HG02610 (cell line): ENCODE data around the gene GRM7.

Experiments
- ATAC-seq: cut with Tn5 transposase; IDR thresholded peaks from one replicate; pipeline ENCODE4 v1.9.1; 2021; ENCODE audit warnings: mild to moderate bottlenecking, moderate library complexity; ENCODE audit not compliant: unreplicated experiment

GRM7 gene

GRCh38 chr3:6965881-6966280 is 105.0 kb downstream of the GRM7 start:
- ATAC-seq, result no peak

GRCh38 chr3:6971933-6972332 is 111.0 kb downstream of the GRM7 start:
- no peak for ATAC-seq

GRCh38 chr3:6985848-6986247 is 124.9 kb downstream of the GRM7 start:
- ATAC-seq, result no peak

GRCh38 chr3:6989608-6990291 is 128.8 kb downstream of the GRM7 start:
- no peak for ATAC-seq

GRCh38 chr3:6994081-6994668 is 133.3 kb downstream of the GRM7 start:
- ATAC-seq, result no peak

GRCh38 chr3:7000501-7000900 is 139.6 kb downstream of the GRM7 start:
- ATAC-seq, result no peak

- ATAC-seq, result no peak
These were observed 140.5 kb downstream of the GRM7 start for GRCh38 chr3:7001370-7001769.

- no peak for ATAC-seq
These were observed 154.9 kb downstream of the GRM7 start for GRCh38 chr3:7015683-7016440.

GRCh38 chr3:7025581-7026300 is 164.8 kb downstream of the GRM7 start:
- ATAC-seq, result no peak

- ATAC-seq, result no peak
These were observed 168.6 kb downstream of the GRM7 start for GRCh38 chr3:7029562-7029961.

- no peak for ATAC-seq
These were observed 177.5 kb downstream of the GRM7 start for GRCh38 chr3:7038394-7038793.

GRCh38 chr3:7062714-7063113 is 201.8 kb downstream of the GRM7 start:
- no peak for ATAC-seq

- ATAC-seq, result no peak
These were observed 209.5 kb downstream of the GRM7 start for GRCh38 chr3:7070461-7070860.

- no peak for ATAC-seq
These were observed 213.3 kb downstream of the GRM7 start for GRCh38 chr3:7074217-7074616.

GRCh38 chr3:7075117-7075516 is 214.2 kb downstream of the GRM7 start:
- no peak for ATAC-seq

- no peak for ATAC-seq
These were observed 215.0 kb downstream of the GRM7 start for GRCh38 chr3:7075901-7076300.

- ATAC-seq, result no peak
These were observed 221.3 kb downstream of the GRM7 start for GRCh38 chr3:7082244-7082643.

- no peak for ATAC-seq
These were observed 225.5 kb downstream of the GRM7 start for GRCh38 chr3:7086417-7086816.

GRCh38 chr3:7095116-7095515 is 234.2 kb downstream of the GRM7 start:
- no peak for ATAC-seq

GRCh38 chr3:7100136-7100535 is 239.2 kb downstream of the GRM7 start:
- ATAC-seq, result no peak

- no peak for ATAC-seq
These were observed 245.7 kb downstream of the GRM7 start for GRCh38 chr3:7106635-7107034.
